AG04449 (cell line): Measurements from ENCODE around the gene MTHFD1L.

ENCODE experiments used
- CTCF ChIA-PET: fragments of 350-600 bp; formaldehyde crosslinking; extraction: SDS; loops from one replicate; lab custom pipeline; 2021; ENCODE audit warnings: antibody characterized with exemption; lab: Yijun Ruan, JAX
- POLR2A ChIA-PET: fragments of 400-600, 350-600 bp; formaldehyde crosslinking; extraction: SDS; loops from one replicate; lab custom pipeline; 2020; ENCODE audit warnings: antibody characterized with exemption, inconsistent platforms; lab: Yijun Ruan, JAX
- DNase-seq: peaks from one replicate; pipeline ENCODE4 v3.0.0-alpha.2; 2010; ENCODE audit warnings: low read depth, low spot score
- H3K4me3 ChIP-seq: 2 replicates; pipeline ENCODE4 v1.5.1; 2011; ENCODE audit warnings: low read depth, mild to moderate bottlenecking, control low read depth, low read length
- TF ChIP-seq, protein P1 (sequence below): IDR thresholded peaks from one replicate; pipeline ENCODE4 v1.5.1; 2011; ENCODE audit warnings: mild to moderate bottlenecking, moderate library complexity, low read length, control low read depth, inconsistent platforms; ENCODE audit not compliant: insufficient read depth; ENCODE audit errors: missing control alignments

Gene MTHFD1L

DNA sequence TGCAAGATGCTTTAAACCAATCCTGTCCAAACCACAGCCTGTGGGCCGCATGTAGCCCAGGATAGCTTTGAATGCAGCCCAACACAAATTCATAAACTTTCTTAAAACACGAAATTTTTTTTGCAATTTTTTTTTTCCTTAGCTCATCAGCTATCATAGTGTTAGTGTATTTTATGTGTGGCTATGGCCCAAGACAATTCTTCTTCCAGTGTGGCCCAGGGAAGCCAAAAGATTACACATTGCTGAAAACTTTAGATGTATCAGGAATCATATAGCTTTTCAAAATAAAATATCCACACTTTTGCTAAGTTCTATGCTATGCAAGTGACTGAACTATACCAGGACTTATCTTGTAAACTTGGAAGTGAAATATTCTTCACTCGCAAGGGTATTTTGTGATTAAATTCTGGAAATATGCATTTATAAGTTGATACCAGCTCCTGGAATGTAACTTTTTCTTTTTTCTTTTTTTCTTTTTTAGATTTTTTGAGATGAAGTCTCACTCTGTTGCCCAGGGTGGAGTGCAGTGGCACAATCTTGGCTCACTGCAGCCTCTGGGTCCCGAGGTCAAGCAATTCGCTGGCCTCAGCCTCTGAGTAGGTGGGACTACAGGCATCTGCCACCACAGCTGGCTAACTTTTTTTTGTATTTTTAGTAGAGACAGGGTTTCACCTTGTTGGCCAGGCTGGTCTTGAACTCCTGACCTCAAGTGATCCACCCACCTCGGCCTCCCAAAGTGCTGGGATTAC is 49.8 kb downstream of the MTHFD1L start:
- CTCF ChIA-PET = interaction anchor here (1.1 to 2.6 kb wide), 9 partner anchors 10 to 420 kb away, joined by 3 to 11 read pairs (median 4); no protein-coding TSS in a partner anchor
- POLR2A ChIA-PET = interaction anchor here (0.8 kb wide), 1 partner anchor 98 kb away, joined by 4 read pairs; no protein-coding TSS in a partner anchor
- DNase-seq = no peak
- no peak overlapping the region for H3K4me3 ChIP-seq
- TF ChIP-seq, protein P1, sequence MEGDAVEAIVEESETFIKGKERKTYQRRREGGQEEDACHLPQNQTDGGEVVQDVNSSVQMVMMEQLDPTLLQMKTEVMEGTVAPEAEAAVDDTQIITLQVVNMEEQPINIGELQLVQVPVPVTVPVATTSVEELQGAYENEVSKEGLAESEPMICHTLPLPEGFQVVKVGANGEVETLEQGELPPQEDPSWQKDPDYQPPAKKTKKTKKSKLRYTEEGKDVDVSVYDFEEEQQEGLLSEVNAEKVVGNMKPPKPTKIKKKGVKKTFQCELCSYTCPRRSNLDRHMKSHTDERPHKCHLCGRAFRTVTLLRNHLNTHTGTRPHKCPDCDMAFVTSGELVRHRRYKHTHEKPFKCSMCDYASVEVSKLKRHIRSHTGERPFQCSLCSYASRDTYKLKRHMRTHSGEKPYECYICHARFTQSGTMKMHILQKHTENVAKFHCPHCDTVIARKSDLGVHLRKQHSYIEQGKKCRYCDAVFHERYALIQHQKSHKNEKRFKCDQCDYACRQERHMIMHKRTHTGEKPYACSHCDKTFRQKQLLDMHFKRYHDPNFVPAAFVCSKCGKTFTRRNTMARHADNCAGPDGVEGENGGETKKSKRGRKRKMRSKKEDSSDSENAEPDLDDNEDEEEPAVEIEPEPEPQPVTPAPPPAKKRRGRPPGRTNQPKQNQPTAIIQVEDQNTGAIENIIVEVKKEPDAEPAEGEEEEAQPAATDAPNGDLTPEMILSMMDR = no peak

DNA sequence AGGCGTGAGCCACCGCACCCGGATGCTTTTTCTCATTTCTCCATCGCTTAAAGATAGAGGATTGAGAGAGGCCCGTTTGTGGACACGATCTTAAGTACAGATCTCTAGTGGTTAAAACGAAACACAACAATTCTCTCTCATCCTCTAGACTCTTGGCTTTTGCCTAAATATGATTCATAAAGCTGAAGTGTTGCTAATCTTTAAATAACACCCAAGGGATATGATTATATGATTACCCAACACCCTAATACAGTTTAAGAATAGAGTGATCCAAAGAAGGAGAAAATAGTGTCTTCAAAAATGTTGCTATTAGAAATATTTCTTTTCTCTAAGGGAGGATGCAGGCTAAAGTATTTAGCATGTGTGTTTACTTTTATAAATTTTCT is 50.4 kb downstream of the MTHFD1L start:
- no peak overlapping the region for H3K4me3 ChIP-seq
- TF ChIP-seq, protein P1 = no peak
- ChIA-PET CTCF (interaction anchor here (1.1 to 2.6 kb wide), 6 partner anchors 9 to 420 kb away, joined by 3 to 11 read pairs (median 6); no protein-coding TSS in a partner anchor), POLR2A (interaction anchor here (0.8 kb wide), 1 partner anchor 97 kb away, joined by 4 read pairs; no protein-coding TSS in a partner anchor)
- no peak for DNase-seq

DNA sequence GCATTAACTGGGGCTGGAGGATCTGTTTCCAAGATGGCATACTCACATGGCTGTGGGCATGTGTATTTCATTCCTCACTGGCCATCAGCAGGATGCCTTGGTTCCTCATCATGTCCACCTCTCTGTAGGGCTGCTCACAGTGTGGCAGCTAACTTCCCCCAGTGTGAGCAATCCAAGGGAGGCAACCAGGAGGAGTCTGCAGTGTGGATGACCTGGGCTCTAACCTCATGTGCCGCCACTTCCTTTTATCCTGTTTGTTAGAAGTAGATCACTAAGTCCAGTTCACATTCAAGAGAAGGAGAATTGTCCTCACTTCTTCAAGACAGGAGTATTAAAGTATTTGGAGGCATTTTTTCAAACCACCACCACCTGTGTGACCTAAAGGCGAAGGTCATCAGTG is 54.4 kb downstream of the MTHFD1L start:
- CTCF ChIA-PET = interaction anchor here (1.4 kb wide), 1 partner anchor 10 kb away, joined by 4 read pairs; no protein-coding TSS in a partner anchor
- DNase-seq = no peak
- TF ChIP-seq, protein P1 = no peak
- POLR2A ChIA-PET = no interaction called here
- no peak overlapping the region for H3K4me3 ChIP-seq

DNA sequence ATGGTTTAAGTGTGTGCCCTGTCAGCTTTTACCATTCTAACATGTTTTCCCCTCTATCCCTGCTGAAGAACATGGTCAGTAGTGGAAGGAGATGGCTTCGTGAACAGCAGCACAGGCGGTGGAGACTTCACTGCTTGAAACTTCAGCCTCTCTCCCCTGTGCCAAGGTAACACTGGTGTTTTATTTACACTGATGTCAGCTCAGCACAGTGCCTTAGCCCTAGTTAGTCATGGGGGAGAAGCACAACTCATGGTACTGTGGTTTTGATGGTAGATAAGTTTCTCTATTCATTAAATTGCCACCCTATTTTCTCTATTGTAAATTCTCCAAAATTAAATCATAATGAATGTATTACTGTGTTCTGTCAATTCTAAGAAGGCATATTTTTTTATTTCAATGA is 56.6 kb downstream of the MTHFD1L start:
- ChIA-PET CTCF (interaction anchor here (0.8 to 1.6 kb wide), 4 partner anchors 22 to 414 kb away, joined by 3 to 4 read pairs (median 4); no protein-coding TSS in a partner anchor), POLR2A (no interaction called here)
- H3K4me3 ChIP-seq = no peak overlapping the region
- TF ChIP-seq, protein P1 = no peak
- no peak for DNase-seq

DNA sequence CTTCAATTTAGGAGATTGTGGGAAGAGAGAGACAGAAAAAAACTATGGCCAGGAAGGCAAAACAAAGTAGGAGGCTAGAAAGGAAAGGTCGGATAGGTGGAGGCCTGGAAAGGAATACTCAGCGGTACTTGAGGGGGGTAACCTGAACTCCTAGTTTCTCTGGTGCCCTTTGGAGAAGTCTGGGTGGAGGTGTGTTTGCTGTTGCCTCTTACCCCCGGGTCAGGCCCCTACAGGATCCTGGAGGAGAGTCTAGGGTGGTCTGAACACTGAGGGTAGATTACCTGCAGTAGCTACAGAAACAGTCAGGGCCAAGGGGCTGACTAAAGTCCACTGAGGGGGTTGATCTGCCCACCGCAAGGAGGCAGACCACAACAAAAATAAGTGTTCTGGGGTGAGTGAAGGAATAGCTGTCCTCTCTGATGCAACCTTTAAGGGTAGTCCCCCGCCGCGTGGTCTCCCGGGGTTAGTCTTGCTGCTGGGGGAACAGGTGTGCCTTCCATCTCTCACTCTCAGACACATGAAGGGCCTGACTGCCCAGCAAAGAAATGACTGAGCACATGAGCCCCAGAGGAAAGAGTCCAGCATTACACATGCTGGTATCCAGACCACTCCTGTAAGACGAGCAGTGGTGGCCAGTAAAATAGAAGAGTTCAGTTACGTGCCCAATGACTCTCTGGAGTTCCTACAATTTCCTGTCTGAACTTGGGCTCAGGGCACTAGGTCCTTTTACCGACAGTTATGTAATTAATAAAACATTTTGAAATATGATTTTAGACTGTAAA is 59.5 kb downstream of the MTHFD1L start:
- no peak overlapping the region for H3K4me3 ChIP-seq
- TF ChIP-seq, protein P1 = no peak
- ChIA-PET POLR2A (no interaction called here), CTCF (interaction anchor here (1.6 kb wide), 1 partner anchor 9 kb away, joined by 3 read pairs; no protein-coding TSS in a partner anchor)
- DNase-seq = no peak
